ENCODE results near the gene HNMT.

HNMT gene

DNA sequence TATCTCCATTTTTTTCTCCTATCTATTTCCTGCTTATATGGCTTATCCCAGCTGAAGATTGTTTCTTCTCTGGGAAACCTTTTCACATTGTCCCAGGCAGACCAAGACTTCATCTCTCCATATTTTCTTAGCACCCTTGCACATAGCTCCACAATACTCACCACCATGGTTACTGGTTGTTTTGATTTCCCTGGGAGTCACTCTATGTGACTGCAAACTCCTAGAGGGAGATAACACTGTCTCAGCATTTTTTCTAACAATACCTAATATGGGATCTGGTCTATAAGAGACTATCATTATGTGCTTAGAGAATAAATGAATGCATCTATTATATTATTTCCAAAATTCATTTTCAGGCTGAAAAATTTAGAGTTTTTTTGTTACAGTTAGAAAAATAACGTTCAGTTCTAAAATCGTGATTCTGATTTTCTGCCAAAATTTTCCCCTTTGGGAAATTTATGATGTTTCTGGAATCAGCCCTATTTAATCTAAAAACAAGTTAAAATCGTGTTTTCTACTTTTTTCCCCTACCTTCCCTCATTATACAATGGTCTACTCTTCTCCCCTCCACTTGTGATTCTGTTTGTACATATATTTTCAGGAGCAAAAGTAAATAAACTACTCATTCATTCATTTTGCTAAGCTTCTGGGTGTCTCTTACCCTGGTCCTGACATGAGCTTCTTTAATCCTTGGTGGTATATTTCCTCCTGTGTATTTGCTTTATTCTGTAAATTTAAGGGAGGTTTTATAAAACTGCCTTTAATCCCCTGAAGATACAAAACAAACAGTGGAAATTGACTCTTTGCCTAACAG lies 95.4 kb downstream of the HNMT start:
- DNase-seq, result no peak

GRCh38 chr2:138060301-138060635 lies 96.0 kb downstream of the HNMT start:
- no peak for DNase-seq

- no peak for DNase-seq
These were observed 97.7 kb downstream of the HNMT start for GRCh38 chr2:138061961-138062360.

DNA sequence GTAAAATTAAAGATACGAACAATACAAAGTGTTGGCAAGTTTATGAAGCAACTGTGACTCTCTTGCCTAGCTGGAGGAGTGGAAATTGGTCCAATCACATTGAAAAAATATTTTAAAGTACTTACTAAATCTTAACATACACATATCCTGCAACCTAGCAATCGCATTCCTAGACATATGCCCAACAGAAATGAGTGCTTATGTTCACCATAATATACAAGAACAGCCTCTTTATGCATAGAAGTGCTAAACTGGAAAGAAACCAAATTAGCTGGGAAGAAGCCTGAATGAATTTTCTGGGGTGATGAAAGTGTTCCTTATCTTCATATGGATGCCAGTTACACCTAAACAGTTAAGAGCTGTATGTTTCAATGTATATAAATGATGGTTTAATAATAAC lies 98.9 kb downstream of the HNMT start:
- DNase-seq, result no peak
